ENCODE results near the gene COA8. TPM values are rescaled to one million over a fixed set of nuclear protein-coding genes. Genes with fewer than 3 reads are reported as not detected.

The COA8 gene
- polyA plus RNA-seq, 1 donor from 2014 or later, result 169 TPM

DNA sequence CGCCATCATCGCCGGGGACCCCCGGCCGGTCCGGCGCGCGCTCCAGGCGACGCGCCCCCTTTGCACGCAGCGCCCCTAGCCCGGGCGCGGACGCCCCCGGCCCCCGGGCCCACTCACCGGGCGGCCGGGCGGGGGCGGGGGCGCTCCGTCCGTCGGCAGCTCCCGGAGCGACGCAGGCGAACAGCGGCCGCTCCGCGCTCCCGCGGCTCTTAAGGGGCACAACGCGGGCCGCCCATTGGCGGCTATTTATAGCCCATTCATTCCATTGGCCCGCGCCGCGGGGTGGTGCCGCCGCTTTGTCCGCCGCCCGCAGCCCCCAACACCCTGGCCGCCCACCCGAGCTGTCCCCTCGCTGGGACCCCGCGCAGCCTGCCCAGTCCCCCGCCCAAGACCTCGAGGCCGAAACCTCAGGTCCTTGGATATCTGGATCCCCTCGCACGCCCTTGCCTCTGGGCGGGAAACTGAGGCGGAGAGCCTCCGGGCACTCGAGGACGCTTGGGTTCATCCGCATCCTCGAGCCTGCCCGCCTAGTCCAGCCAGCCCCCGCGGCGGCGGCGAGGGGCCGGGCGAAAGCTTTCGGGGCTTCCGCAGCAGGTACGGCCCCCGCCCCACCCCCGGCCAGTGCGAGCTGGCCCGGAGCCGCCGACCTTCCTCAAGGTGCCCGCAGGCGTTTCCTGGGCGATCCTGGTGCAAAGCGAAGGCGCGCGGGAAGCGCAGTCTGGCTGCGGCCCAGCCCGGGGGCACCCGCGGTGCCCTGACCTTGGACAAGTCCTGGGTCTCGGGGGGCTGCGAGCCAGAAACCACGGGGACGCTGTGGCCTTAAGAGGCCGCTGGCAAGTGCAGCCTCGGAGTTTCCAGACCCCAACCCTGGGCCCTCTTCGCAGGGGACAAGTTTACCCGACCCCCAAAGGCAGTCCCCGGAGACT, 39.8 kb upstream of the COA8 start, which contains the start of gene CKB:
Gene CKB, minus strand, starts transcription at position 182 of the 926 bp plus-strand sequence. CDS start 337 bp downstream, outside the sequence.
- H3F3A ChIP-seq (ENCODE audit: insufficient read depth, low read length, poor library complexity, severe bottlenecking), result no peaks in the 10 kb centered on the region

DNA sequence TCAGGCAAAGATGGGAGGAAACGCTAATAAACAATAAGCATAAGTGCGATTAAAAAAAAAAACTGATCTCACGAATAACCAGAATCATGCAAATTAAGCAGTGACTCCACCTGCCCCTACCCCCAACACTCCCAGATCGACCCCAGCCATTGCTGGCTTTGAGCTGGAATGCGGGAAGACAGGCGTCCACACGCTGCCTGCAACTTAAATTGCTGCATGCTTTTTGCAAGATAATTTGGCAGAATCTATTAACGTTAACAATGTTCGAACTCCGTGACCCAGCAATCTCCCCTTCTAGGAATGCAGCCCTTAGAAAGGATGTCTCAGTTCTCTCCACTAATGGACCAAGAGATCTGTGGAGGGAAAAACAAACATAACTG, 39.2 kb upstream of the COA8 start:
- peak overlapping the region; percentile 78 for H3K27ac ChIP-seq (ENCODE audit: low read length)
- no peak overlapping the region for H2AFZ ChIP-seq (ENCODE audit: low read depth, low read length)
- H3K9me3 ChIP-seq (ENCODE audit: low read length), result no peaks in the 10 kb centered on the region
- H3K4me2 ChIP-seq (ENCODE audit: low read length), result peak overlapping the region; percentile 68
- H4K20me1 ChIP-seq (ENCODE audit: insufficient read depth), result peaks cover 19% of the 10 kb centered on the region
- H3K4me3 ChIP-seq (ENCODE audit: low read length), result peak overlapping the region; percentile 81
- H3K9ac ChIP-seq (ENCODE audit: low read length), result peak overlapping the region; percentile 97
- peaks cover 7% of the 10 kb centered on the region for H3K36me3 ChIP-seq (ENCODE audit: insufficient read depth, low read length)
- no peaks in the 10 kb centered on the region for H3K9me2 ChIP-seq (ENCODE audit: insufficient read depth, low read length)
- H3K79me2 ChIP-seq (replicated peaks; ENCODE audit: insufficient read depth, low read length), result peaks cover 24% of the 10 kb centered on the region
- H3F3A ChIP-seq (ENCODE audit: insufficient read depth, low read length, poor library complexity, severe bottlenecking), result no peaks in the 10 kb centered on the region
- H3K27me3 ChIP-seq (ENCODE audit: insufficient read depth, low read depth, low read length), result no peaks in the 10 kb centered on the region
- TF ChIP-seq POLR2AphosphoS5 (IDR thresholded peaks at IDR 0.05), result no peak
- no peak for TF ChIP-seq SMC3 (conservative IDR thresholded peaks at IDR 0.05; ENCODE audit: poor library complexity)
- TF ChIP-seq EZH2 (IDR thresholded peaks at IDR 0.05; ENCODE audit: borderline replicate concordance, insufficient read depth, low read length, poor library complexity, severe bottlenecking), result no peak
- no peak for TF ChIP-seq REST (IDR thresholded peaks at IDR 0.05; ENCODE audit: borderline replicate concordance)
- no peak for TF ChIP-seq MXI1 (conservative IDR thresholded peaks at IDR 0.05; ENCODE audit: poor library complexity, severe bottlenecking)

More for the DNA sequence above, 39.8 kb upstream of the COA8 start, which contains the start of gene CKB:
- peaks cover 19% of the 10 kb centered on the region for H4K20me1 ChIP-seq (ENCODE audit: insufficient read depth)
- H3K9ac ChIP-seq (ENCODE audit: low read length), result peak within 1 kb of the TSS; percentile 97
- H3K9me2 ChIP-seq (ENCODE audit: insufficient read depth, low read length), result no peaks in the 10 kb centered on the region
- H2AFZ ChIP-seq (ENCODE audit: low read depth, low read length), result peak within 1 kb of the TSS; percentile 33
- peak within 1 kb of the TSS; percentile 68 for H3K4me2 ChIP-seq (ENCODE audit: low read length)
- peak within 1 kb of the TSS; percentile 90 for H3K27ac ChIP-seq (ENCODE audit: low read length)
- no peaks in the 10 kb centered on the region for H3K9me3 ChIP-seq (ENCODE audit: low read length)
- TF ChIP-seq EP300 (conservative IDR thresholded peaks at IDR 0.05; ENCODE audit: poor library complexity, severe bottlenecking) (peak; percentile 40), POLR2AphosphoS5 (IDR thresholded peaks at IDR 0.05) (peak; percentile 93), EZH2 (IDR thresholded peaks at IDR 0.05; ENCODE audit: borderline replicate concordance, insufficient read depth, low read length, poor library complexity, severe bottlenecking) (no peak), MXI1 (conservative IDR thresholded peaks at IDR 0.05; ENCODE audit: poor library complexity, severe bottlenecking) (no peak), REST (IDR thresholded peaks at IDR 0.05; ENCODE audit: borderline replicate concordance) (peak; percentile 86), SMC3 (conservative IDR thresholded peaks at IDR 0.05; ENCODE audit: poor library complexity) (no peak), TAF1 (IDR thresholded peaks at IDR 0.05; ENCODE audit: low read depth) (peak; percentile 95), RAD21 (conservative IDR thresholded peaks at IDR 0.05) (no peak)
- TF ChIP-seq, protein P1, sequence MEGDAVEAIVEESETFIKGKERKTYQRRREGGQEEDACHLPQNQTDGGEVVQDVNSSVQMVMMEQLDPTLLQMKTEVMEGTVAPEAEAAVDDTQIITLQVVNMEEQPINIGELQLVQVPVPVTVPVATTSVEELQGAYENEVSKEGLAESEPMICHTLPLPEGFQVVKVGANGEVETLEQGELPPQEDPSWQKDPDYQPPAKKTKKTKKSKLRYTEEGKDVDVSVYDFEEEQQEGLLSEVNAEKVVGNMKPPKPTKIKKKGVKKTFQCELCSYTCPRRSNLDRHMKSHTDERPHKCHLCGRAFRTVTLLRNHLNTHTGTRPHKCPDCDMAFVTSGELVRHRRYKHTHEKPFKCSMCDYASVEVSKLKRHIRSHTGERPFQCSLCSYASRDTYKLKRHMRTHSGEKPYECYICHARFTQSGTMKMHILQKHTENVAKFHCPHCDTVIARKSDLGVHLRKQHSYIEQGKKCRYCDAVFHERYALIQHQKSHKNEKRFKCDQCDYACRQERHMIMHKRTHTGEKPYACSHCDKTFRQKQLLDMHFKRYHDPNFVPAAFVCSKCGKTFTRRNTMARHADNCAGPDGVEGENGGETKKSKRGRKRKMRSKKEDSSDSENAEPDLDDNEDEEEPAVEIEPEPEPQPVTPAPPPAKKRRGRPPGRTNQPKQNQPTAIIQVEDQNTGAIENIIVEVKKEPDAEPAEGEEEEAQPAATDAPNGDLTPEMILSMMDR (IDR thresholded peaks at IDR 0.05; ENCODE audit: poor library complexity, severe bottlenecking), result no peak
- H3K27me3 ChIP-seq (ENCODE audit: insufficient read depth, low read depth, low read length), result no peaks in the 10 kb centered on the region
- peaks cover 7% of the 10 kb centered on the region for H3K36me3 ChIP-seq (ENCODE audit: insufficient read depth, low read length)
- H3K4me3 ChIP-seq (ENCODE audit: low read length), result peak within 1 kb of the TSS; percentile 91
- H3K79me2 ChIP-seq (replicated peaks; ENCODE audit: insufficient read depth, low read length), result peaks cover 17% of the 10 kb centered on the region
